GM23338 (cell line): ENCODE measurements around the gene XXYLT1. TPM values are rescaled to one million over a fixed set of nuclear protein-coding genes. Genes with fewer than 3 reads are reported as not detected.

Experiments used
- ATAC-seq: fragments of 200-7000 bp; cut with Tn5 transposase; 3 replicates; pipeline ENCODE4 v1.9.1; 2020
- DNase-seq: peaks from one replicate; pipeline ENCODE4 v3.0.0-alpha.2; 2015; ENCODE audit warnings: low spot score
- H2AFZ ChIP-seq: fragments of 200-600 bp; sonication (generic); 2 replicates; pipeline ENCODE4 v1.8.0; 2016; ENCODE audit warnings: antibody characterized with exemption, mild to moderate bottlenecking, moderate library complexity
- H3F3A ChIP-seq: fragments of 200-600 bp; sonication (generic); replicated peaks from 2 replicates; pipeline ENCODE4 v1.8.0; 2017; ENCODE audit warnings: antibody characterized with exemption, mixed run types, low read depth
- H3K27ac ChIP-seq: fragments of 200-600 bp; sonication (generic); 2 replicates; pipeline ENCODE4 v1.6.1; 2016; ENCODE audit warnings: low read depth
- H3K27me3 ChIP-seq: fragments of 200-600 bp; sonication (generic); 2 replicates; pipeline ENCODE4 v1.8.0; 2016; ENCODE audit warnings: mild to moderate bottlenecking, mixed run types, moderate library complexity; ENCODE audit not compliant: insufficient read depth
- H3K36me3 ChIP-seq: fragments of 200-600 bp; sonication (generic); 2 replicates; pipeline ENCODE4 v1.8.0; 2016; ENCODE audit warnings: mild to moderate bottlenecking; ENCODE audit not compliant: insufficient read depth
- H3K4me1 ChIP-seq: fragments of 200-600 bp; sonication (generic); 2 replicates; pipeline ENCODE4 v1.8.0; 2016; ENCODE audit warnings: mild to moderate bottlenecking, moderate library complexity; ENCODE audit not compliant: insufficient read depth
- H3K4me2 ChIP-seq: fragments of 200-600 bp; sonication (generic); 2 replicates; pipeline ENCODE4 v1.7.1; 2017; ENCODE audit warnings: mixed run types
- H3K4me3 ChIP-seq: fragments of 200-600 bp; sonication (generic); 2 replicates; pipeline ENCODE4 v1.6.1; 2016; ENCODE audit warnings: mixed run types
- H3K79me2 ChIP-seq: fragments of 200-600 bp; sonication (generic); replicated peaks from 2 replicates; pipeline ENCODE4 v1.8.0; 2017; ENCODE audit warnings: mild to moderate bottlenecking; ENCODE audit not compliant: insufficient read depth
- H3K9me2 ChIP-seq: fragments of 200-600 bp; sonication (generic); 2 replicates; pipeline ENCODE4 v1.8.0; 2017; ENCODE audit not compliant: insufficient read depth
- H4K20me1 ChIP-seq: fragments of 200-600 bp; sonication (generic); replicated peaks from 2 replicates; pipeline ENCODE4 v1.8.0; 2017; ENCODE audit warnings: mild to moderate bottlenecking; ENCODE audit not compliant: insufficient read depth
- H3K27ac Mint-ChIP-seq: 2 replicates; pipeline ENCODE4 v1.8.0; 2020; ENCODE audit warnings: inconsistent platforms, mild to moderate bottlenecking, moderate library complexity, mixed read lengths
- H3K27me3 Mint-ChIP-seq: 3 replicates; pipeline ENCODE4 v1.8.0; 2022; ENCODE audit warnings: low read depth, mild to moderate bottlenecking, moderate library complexity, mixed read lengths, inconsistent platforms; ENCODE audit not compliant: insufficient read depth, poor library complexity
- H3K36me3 Mint-ChIP-seq: 3 replicates; pipeline ENCODE4 v1.8.0; 2021; ENCODE audit warnings: low read depth, mild to moderate bottlenecking, inconsistent platforms, moderate library complexity, mixed read lengths
- H3K4me1 Mint-ChIP-seq: 3 replicates; pipeline ENCODE4 v1.8.0; 2020; ENCODE audit warnings: mild to moderate bottlenecking, inconsistent platforms, mixed read lengths
- H3K4me3 Mint-ChIP-seq: 3 replicates; pipeline ENCODE4 v1.8.0; 2021; ENCODE audit warnings: moderate library complexity, mild to moderate bottlenecking, inconsistent platforms, mixed read lengths
- H3K9me3 Mint-ChIP-seq: 3 replicates; pipeline ENCODE4 v1.8.0; 2020; ENCODE audit warnings: moderate library complexity, mild to moderate bottlenecking, inconsistent platforms, mixed read lengths
- CREB1 ChIP-seq: fragments of 250-450 bp; sonication (Bioruptor Pico); IDR thresholded peaks from 2 replicates; pipeline ENCODE4 v1.5.0; 2020; ENCODE audit warnings: low read depth, mild to moderate bottlenecking, moderate library complexity
- CTCF ChIP-seq, 2 experiments: fragments of 200-600 bp in 1 of 2; sonication (generic) in 1 of 2; conservative IDR thresholded peaks; 2 replicates each; pipeline versions ENCODE4 v1.5.1 to v1.6.1; 2016 to 2017; ENCODE audit warnings: antibody characterized with exemption in 2 of 2, low read depth in 2 of 2, mild to moderate bottlenecking in 2 of 2, moderate library complexity in 1 of 2
- ETS1 ChIP-seq: IDR thresholded peaks from 2 replicates; pipeline ENCODE4 v1.6.1; 2016; ENCODE audit warnings: antibody characterized with exemption
- EZH2 ChIP-seq: fragments of 200-600 bp; sonication (generic); IDR thresholded peaks from one replicate; pipeline ENCODE4 v1.8.0; 2017; ENCODE audit warnings: antibody characterized with exemption, mild to moderate bottlenecking, low read depth; ENCODE audit not compliant: unreplicated experiment
- EZH2phosphoT487 ChIP-seq: fragments of 200-600 bp; sonication (generic); IDR thresholded peaks from one replicate; pipeline ENCODE4 v1.8.1; 2018; ENCODE audit warnings: antibody characterized with exemption; ENCODE audit not compliant: unreplicated experiment
- JUNB ChIP-seq: IDR thresholded peaks from one replicate; pipeline ENCODE4 v1.6.1; 2016; ENCODE audit warnings: antibody characterized with exemption; ENCODE audit not compliant: unreplicated experiment
- NANOG ChIP-seq: IDR thresholded peaks from 2 replicates; pipeline ENCODE4 v1.6.1; 2016; ENCODE audit warnings: antibody characterized with exemption, borderline replicate concordance
- POLR2AphosphoS5 ChIP-seq: IDR thresholded peaks from 2 replicates; pipeline ENCODE4 v1.6.1; 2016; ENCODE audit warnings: antibody characterized with exemption, low read depth
- REST ChIP-seq: IDR thresholded peaks from one replicate; pipeline ENCODE4 v1.6.1; 2018; ENCODE audit warnings: antibody characterized with exemption; ENCODE audit not compliant: unreplicated experiment
- STAT1 ChIP-seq: IDR thresholded peaks from one replicate; pipeline ENCODE4 v1.6.1; 2016; ENCODE audit warnings: antibody characterized with exemption; ENCODE audit not compliant: unreplicated experiment
- ZNF114 ChIP-seq: fragments of 250-450 bp; sonication (Bioruptor Pico); IDR thresholded peaks from 2 replicates; pipeline ENCODE4 v1.5.0; 2020; ENCODE audit warnings: mild to moderate bottlenecking, moderate library complexity
- ZNF331 ChIP-seq: fragments of 250-450 bp; sonication (Bioruptor Pico); IDR thresholded peaks from 2 replicates; pipeline ENCODE4 v1.5.0; 2020; ENCODE audit warnings: low read depth, mild to moderate bottlenecking, moderate library complexity
- polyA plus RNA-seq: library from polyadenylated mRNA; unstranded; fragments of >200 nt; fragmentation: Nextera tagmentation; extraction: Ambion mirVana; gene quantifications from 2 replicates; pipeline ENCODE4 v1.2.1, GENCODE V29; 2016
- total RNA-seq: library from RNA; depleted of rRNA; stranded (reverse); fragments of >200 nt; shearing (Covaris generic); gene quantifications from 2 replicates; pipeline ENCODE4 v1.2.3, GENCODE V29; 2014
- TF ChIP-seq, protein P1 (sequence below): fragments of 250-450 bp; sonication (Bioruptor Pico); IDR thresholded peaks from 2 replicates; pipeline ENCODE4 v1.5.0; 2020; ENCODE audit warnings: mild to moderate bottlenecking, moderate library complexity

Gene XXYLT1
- total and polyA plus RNA-seq, 2 experiments from 2014 or later: 13.5 to 34.8 TPM

DNA sequence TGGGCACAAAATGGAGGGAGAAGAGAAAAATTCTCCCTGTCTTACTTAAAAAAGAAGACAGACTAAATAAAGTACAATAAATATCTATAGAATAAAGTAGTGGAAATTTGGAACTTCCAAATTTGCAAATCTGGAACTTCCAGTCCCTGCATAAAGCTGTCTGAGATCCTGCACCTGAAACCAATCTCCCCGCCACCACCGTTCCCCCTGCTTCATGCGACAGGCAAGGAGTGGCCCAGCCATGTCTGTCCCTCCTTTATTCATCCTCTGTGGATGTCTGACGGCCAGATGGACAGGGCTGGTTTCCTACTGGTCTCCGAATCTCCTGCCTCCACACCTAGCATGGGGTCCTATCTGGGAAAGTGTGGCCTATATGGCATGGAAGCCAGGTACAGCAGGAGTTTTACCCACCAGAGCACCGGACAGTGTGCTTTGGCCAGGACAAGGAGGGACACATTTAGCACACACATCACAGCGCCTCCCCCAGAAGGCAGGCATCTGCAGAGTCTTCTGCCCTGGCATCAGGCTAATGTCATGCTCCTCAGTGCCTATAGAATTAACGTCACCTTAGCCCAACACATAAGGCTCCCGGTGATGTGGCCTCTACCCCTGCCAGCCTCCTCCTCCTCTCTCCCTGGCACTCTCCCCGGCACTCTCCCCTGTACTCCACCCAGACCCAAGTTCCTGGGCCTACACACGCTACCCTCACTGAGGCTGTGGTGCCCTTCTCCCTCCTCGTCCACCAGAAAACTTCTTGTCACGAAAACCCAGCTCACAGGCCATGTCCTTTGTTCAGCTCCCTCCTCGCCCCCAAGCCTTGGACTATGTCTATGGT is 170.8 kb downstream of the XXYLT1 start:
- Mint-ChIP-seq H3K9me3 (no peaks in the 10 kb centered on the region), H3K27me3 (peaks cover 10% of the 10 kb centered on the region)
- no peak overlapping the region for H3K4me2 ChIP-seq

More for the DNA sequence above, 170.8 kb downstream of the XXYLT1 start:
- Mint-ChIP-seq H3K27ac (peak overlapping the region; percentile 0; the same call in 1 of the 2 replicates), H3K4me3 (no peak overlapping the region), H3K36me3 (peaks cover 5% of the 10 kb centered on the region; the same call in 2 of the 3 replicates), H3K4me1 (peaks cover 25% of the 10 kb centered on the region)
- DNase-seq (no peak), ATAC-seq (no peak)
- no peaks in the 10 kb centered on the region; the same call in none of the 2 replicates for H4K20me1 ChIP-seq
- H3K27me3 ChIP-seq: no peaks in the 10 kb centered on the region
- no peaks in the 10 kb centered on the region for H3K36me3 ChIP-seq
- TF ChIP-seq NANOG: no peak
- no peak for TF ChIP-seq ETS1
- TF ChIP-seq ZNF114 (CRISPR knock-in tag): no peak
- TF ChIP-seq JUNB: no peak
- TF ChIP-seq EZH2: no peak
- no peak for TF ChIP-seq REST
- no peak for TF ChIP-seq CTCF (conservative IDR thresholded peaks at IDR 0.05; ENCODE audit: low read depth in 2 of 2)
- no peak for TF ChIP-seq CREB1 (CRISPR knock-in tag)
- TF ChIP-seq STAT1: no peak
- TF ChIP-seq POLR2AphosphoS5: no peak
- no peak for TF ChIP-seq EZH2phosphoT487
- TF ChIP-seq, protein P1, sequence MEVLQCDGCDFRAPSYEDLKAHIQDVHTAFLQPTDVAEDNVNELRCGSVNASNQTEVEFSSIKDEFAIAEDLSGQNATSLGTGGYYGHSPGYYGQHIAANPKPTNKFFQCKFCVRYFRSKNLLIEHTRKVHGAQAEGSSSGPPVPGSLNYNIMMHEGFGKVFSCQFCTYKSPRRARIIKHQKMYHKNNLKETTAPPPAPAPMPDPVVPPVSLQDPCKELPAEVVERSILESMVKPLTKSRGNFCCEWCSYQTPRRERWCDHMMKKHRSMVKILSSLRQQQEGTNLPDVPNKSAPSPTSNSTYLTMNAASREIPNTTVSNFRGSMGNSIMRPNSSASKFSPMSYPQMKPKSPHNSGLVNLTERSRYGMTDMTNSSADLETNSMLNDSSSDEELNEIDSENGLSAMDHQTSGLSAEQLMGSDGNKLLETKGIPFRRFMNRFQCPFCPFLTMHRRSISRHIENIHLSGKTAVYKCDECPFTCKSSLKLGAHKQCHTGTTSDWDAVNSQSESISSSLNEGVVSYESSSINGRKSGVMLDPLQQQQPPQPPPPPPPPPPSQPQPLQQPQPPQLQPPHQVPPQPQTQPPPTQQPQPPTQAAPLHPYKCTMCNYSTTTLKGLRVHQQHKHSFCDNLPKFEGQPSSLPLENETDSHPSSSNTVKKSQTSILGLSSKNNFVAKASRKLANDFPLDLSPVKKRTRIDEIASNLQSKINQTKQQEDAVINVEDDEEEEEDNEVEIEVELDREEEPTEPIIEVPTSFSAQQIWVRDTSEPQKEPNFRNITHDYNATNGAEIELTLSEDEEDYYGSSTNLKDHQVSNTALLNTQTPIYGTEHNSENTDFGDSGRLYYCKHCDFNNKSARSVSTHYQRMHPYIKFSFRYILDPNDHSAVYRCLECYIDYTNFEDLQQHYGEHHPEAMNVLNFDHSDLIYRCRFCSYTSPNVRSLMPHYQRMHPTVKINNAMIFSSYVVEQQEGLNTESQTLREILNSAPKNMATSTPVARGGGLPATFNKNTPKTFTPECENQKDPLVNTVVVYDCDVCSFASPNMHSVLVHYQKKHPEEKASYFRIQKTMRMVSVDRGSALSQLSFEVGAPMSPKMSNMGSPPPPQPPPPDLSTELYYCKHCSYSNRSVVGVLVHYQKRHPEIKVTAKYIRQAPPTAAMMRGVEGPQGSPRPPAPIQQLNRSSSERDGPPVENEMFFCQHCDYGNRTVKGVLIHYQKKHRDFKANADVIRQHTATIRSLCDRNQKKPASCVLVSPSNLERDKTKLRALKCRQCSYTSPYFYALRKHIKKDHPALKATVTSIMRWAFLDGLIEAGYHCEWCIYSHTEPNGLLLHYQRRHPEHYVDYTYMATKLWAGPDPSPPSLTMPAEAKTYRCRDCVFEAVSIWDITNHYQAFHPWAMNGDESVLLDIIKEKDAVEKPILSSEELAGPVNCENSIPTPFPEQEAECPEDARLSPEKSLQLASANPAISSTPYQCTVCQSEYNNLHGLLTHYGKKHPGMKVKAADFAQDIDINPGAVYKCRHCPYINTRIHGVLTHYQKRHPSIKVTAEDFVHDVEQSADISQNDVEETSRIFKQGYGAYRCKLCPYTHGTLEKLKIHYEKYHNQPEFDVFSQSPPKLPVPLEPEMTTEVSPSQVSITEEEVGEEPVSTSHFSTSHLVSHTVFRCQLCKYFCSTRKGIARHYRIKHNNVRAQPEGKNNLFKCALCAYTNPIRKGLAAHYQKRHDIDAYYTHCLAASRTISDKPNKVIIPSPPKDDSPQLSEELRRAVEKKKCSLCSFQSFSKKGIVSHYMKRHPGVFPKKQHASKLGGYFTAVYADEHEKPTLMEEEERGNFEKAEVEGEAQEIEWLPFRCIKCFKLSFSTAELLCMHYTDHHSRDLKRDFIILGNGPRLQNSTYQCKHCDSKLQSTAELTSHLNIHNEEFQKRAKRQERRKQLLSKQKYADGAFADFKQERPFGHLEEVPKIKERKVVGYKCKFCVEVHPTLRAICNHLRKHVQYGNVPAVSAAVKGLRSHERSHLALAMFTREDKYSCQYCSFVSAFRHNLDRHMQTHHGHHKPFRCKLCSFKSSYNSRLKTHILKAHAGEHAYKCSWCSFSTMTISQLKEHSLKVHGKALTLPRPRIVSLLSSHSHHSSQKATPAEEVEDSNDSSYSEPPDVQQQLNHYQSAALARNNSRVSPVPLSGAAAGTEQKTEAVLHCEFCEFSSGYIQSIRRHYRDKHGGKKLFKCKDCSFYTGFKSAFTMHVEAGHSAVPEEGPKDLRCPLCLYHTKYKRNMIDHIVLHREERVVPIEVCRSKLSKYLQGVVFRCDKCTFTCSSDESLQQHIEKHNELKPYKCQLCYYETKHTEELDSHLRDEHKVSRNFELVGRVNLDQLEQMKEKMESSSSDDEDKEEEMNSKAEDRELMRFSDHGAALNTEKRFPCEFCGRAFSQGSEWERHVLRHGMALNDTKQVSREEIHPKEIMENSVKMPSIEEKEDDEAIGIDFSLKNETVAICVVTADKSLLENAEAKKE (CRISPR knock-in tag): no peak
- TF ChIP-seq ZNF331 (CRISPR knock-in tag): no peak
- no peak overlapping the region for H3K27ac ChIP-seq
- H2AFZ ChIP-seq: no peak overlapping the region
- no peaks in the 10 kb centered on the region for H3K9me2 ChIP-seq
- peaks cover 6% of the 10 kb centered on the region; the same call in 1 of the 2 replicates for H3K4me1 ChIP-seq
- peaks cover 4% of the 10 kb centered on the region; the same call in 1 of the 2 replicates for H3K79me2 ChIP-seq
- H3F3A ChIP-seq: no peaks in the 10 kb centered on the region
- H3K4me3 ChIP-seq: no peak overlapping the region
